Right renal pelvis (tissue), 4 donors: Measurements from ENCODE around the gene SMCO1. TPM values are rescaled to one million over a fixed set of nuclear protein-coding genes. Genes with fewer than 3 reads are reported as not detected.
"Not testable (repeated sequence)": the region's sequence is repeated elsewhere in the genome, so short reads cannot be mapped to it uniquely, and the experiment has no call there.

Experiments
- DNase-seq, 4 donors: peaks; one replicate each; pipeline ENCODE4 v3.0.0-alpha.2; 2013; ENCODE audit warnings: low read depth in 4 of 4, low spot score in 3 of 4, missing footprints in 1 of 4
- polyA plus RNA-seq, 4 donors: library from polyadenylated mRNA; unstranded; fragments of 120-200 nt; gene quantifications; one replicate each; pipeline ENCODE4 v1.2.1, GENCODE V29; 2013; ENCODE audit not compliant: insufficient read length in 4 of 4

Gene SMCO1
- polyA plus RNA-seq, 4 donors, result not detected

- DNase-seq, result no peak
Observed at GRCh38 chr3:196496183-196496582, 19.0 kb downstream of the SMCO1 start.

GRCh38 chr3:196493292-196493691, 21.9 kb downstream of the SMCO1 start:
- no peak for DNase-seq

DNA sequence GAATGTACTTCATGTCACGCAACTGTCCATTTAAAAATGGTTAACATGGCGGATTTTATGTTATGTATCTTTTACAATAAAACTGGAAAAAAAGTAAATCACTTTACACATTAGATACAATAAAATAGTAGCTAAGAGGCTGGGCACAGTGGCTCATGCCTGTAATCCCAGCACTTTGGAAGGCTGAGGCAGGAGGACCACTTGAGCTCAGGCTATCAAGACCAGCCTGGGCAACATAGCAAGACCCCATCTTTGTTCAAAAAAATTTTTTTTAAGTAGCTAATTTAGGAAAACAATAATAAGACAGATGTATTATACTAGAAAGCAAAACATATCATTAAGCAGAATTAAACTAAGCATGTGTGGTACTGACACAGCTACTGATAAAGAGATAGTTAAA, 23.1 kb downstream of the SMCO1 start:
- DNase-seq, result no peak

DNA sequence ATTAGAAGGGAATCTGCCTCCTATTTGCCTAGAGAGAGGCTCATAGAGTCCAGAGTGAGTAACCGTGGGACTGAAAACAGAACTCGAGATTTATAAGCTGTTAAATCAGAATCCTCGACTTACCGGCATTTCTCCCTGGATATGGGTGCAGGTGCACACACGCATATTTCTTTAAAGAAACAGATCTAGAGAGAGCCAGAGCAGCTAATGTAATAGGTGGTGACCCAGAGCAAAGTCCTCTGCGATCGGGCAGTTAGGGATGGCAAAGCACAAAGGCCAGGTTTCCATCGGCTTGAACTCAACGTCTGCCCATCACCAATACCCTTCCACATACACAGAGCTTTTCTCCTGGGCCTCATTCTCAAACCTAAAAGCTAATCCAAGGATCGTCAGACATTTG, 25.4 kb downstream of the SMCO1 start:
- DNase-seq, result no peak

DNA sequence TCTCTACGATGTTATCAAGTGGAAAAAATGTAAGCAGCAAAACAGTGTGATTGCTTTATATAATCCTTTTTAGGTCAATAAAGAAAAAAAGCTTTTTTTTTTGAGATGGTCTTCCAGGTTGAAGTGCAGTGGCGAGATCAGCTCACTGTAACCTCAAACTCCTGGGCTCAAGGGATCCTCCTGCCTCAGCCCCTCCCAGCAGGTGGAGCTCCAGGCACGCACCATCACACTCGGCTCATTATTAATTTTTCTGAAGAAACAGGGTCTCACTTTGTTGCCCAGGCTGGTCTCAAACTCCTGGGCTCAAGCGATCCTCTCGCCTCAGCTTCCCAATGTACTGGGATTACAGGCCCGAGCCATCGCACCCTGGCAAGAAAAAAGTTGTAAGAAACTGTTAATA, 28.9 kb downstream of the SMCO1 start:
- DNase-seq, result no peak

DNA sequence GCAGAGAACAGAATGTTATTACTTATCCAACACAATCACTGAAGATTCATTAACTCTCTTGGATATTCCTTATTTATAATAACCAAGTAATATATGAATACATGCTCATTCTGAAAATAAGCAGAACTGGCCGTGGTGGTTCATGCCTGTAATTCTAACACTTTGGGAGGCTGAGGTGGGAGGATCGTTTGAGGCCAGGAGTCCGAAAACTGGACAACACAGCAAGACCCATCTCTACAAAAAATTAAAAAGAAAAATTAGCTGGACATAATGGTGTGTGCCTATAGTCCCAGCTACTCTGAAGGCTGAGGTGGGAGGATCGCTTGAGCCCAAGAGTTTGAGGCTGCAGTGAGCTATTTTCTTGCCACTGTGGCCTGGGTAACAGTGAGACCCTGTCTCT, 37.5 kb downstream of the SMCO1 start:
- no peak for DNase-seq

GRCh38 chr3:196472286-196472685, 42.9 kb downstream of the SMCO1 start:
- no peak for DNase-seq

DNA sequence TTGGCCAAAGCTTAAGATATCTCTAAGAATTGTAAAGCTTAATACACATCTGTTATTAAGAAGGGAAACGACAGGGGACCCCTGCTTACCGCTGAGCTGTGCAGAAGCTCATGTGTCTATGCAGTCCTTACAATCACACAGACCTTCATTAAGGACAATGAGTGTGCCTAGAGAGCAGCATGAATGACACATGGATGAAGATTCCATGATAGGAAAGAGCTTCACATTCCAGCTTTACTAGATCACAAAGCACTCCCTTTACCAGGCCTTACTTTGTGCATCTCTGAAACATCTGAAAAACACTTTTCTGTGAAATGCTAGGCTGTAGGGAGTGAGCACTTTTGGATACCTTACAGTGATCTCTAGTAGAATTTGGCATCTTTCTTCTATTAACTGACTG, 43.6 kb downstream of the SMCO1 start:
- DNase-seq, result no peak

DNA sequence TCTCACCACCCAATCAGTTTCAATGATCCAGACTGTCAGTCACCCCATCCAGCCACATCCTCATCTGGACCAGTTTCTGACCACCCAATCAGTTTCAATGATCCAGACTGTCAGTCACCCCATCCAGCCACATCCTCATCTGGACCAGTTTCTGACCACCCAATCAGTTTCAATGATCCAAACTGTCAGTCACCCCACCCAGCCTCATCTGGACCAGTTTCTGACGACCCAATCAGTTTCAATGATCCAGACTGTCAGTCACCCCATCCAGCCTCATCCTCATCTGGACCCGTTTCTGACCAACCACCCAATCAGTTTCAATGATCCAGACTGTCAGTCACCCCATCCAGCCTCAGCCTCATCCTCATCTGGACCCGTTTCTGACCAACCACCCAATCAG, 45.0 kb downstream of the SMCO1 start:
- DNase-seq, result not testable (repeated sequence)

GRCh38 chr3:196463804-196464203, 51.3 kb downstream of the SMCO1 start:
- DNase-seq, result no peak

GRCh38 chr3:196463478-196463756, 51.7 kb downstream of the SMCO1 start:
- DNase-seq, result no peak

DNA sequence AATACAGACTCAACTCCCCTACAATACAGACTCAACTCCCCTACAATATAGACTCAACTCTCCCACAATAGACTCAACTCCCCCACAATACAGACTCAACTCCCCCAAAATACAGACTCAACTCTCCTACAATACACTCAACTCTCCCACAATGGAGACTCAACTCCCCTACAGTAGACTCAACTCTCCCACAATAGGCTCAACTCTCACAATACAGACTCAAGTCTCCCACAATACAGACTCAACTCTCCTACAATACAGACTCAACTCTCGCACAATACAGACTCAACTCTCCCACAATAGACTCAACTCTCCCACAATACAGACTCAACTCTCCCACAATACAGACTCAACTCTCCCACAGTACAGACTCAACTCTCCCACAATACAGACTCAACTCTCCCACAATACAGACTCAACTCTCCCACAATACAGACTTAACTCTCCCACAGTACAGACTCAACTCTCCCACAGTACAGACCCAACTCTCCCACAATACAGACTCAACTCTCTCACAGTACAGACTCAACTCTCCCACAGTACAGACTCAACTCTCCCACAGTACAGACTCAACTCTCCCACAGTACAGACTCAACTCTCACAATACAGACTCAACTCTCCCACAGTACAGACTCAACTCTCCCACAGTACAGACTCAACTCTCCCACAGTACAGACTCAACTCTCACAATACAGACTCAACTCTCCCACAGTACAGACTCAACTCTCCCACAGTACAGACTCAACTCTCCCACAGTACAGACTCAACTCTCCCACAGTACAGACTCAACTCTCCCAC, 52.3 kb downstream of the SMCO1 start:
- not testable (repeated sequence) for DNase-seq

- DNase-seq, result no peak
Observed at GRCh38 chr3:196458063-196458462, 57.1 kb downstream of the SMCO1 start.

DNA sequence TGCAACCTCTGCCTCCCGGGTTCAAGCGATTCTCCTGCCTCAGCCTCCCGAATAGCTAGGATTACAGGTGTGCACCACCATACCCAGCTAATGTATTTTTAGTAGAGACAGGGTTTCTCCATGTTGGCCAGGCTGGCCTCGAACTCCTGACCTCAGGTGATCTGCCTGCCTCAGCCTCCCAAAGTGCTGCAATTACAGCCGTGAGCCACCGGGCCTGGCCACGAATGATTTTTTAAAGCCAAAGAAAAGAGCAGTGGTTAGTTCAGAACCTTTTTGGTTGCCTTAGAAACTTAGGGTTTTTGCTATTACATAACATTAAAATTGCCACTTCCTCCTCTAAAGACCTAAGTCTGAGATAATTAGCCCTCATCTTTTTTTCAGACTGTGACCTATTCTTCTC, 57.7 kb downstream of the SMCO1 start:
- not testable (repeated sequence) for DNase-seq

Other genes with a start within 250 kb of the SMCO1 start
- gene PCYT1A, start 227.6 kb downstream of the SMCO1 start, polyA plus RNA-seq, result 10 to 100 TPM; 36.4 to 44.6 (median 38.3) TPM
- gene DYNLT2B, start 197.1 kb downstream of the SMCO1 start, polyA plus RNA-seq, result 10 to 100 TPM; 30.7 to 35.9 (median 33.5) TPM
- under 1 TPM in 3 of 4 donors, not detected in 1; 0.19 to 0.41 (median 0.31) TPM for gene TM4SF19, start 177.0 kb downstream of the SMCO1 start, polyA plus RNA-seq
- 10 to 100 TPM; 30.3 to 40.3 (median 37.9) TPM for gene UBXN7, start 82.9 kb downstream of the SMCO1 start, polyA plus RNA-seq
- 10 to 100 TPM; 12.8 to 15.0 (median 14.5) TPM for gene RNF168, start 11.6 kb downstream of the SMCO1 start, polyA plus RNA-seq
- gene WDR53, start 53.2 kb upstream of the SMCO1 start, polyA plus RNA-seq, result 10 to 100 TPM; 16.5 to 21.8 (median 18.2) TPM
- 10 to 100 TPM; 13.6 to 20.1 (median 19.6) TPM for gene FBXO45, start 53.3 kb upstream of the SMCO1 start, polyA plus RNA-seq
- 1 to 10 TPM; 3.2 to 4.2 (median 3.5) TPM for gene NRROS, start 124.3 kb upstream of the SMCO1 start, polyA plus RNA-seq
- gene CEP19, start 196.9 kb upstream of the SMCO1 start, polyA plus RNA-seq, result 1 to 10 TPM; 5.6 to 6.5 (median 6.1) TPM
- 10 to 100 TPM; 32.1 to 35.1 (median 34.4) TPM for gene PIGX, start 197.0 kb upstream of the SMCO1 start, polyA plus RNA-seq
- 10 to 100 TPM; 70.8 to 83.7 (median 79.5) TPM for gene PAK2, start 224.5 kb upstream of the SMCO1 start, polyA plus RNA-seq